HG02973 (cell line): ENCODE data around the gene ADSS1.

Experiments
- ATAC-seq: cut with Tn5 transposase; IDR thresholded peaks from one replicate; pipeline ENCODE4 v1.9.1; 2021; ENCODE audit warnings: moderate library complexity; ENCODE audit not compliant: unreplicated experiment

Gene ADSS1

GRCh38 chr14:104697892-104698583 is 26.0 kb upstream of the ADSS1 start:
- ATAC-seq, result no peak

- ATAC-seq, result no peak
Measured at GRCh38 chr14:104698688-104699425, 25.2 kb upstream of the ADSS1 start.

DNA sequence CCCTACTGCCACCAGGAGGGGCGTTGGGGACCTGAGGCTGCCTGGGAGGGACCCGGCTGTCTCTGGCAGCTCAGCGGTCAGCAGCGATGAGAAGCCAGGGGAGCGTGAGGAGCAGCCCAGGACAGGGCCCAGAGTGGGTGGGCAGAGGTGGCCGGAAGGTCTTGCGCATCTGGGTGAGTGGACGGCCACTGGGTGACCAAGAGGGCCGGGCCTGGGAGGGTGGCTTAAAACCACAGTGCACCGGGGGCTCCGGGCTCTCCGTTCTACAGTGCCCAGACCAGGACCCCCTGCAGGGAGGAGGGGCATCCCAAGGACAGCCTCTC is 24.6 kb upstream of the ADSS1 start:
- ATAC-seq, result no peak

GRCh38 chr14:104700225-104700651 is 23.8 kb upstream of the ADSS1 start:
- no peak for ATAC-seq

DNA sequence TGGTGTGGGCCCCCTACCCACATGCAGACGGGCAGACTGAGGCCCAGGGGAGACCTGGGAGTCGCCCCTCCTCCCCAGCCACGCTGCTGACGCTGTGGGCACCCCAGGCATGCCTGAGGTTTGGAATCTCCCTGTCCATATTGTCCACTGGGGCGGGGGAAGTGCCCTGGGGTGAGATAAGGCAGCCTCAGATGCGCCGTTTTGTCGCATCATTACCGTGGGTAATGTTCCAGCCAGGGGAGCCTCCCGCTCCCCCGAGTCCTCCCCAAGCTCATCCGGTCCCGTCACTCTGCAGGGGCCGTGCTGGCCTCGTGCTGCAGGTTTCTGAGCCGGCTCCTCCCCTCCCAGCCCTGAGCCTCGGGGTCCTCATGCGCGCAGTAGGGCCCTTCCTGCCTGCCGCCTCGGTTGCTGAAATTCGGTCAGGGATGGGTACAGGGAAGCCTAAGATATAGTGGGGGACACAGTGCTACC is 23.2 kb upstream of the ADSS1 start:
- ATAC-seq, result no peak

GRCh38 chr14:104701383-104702076 is 22.5 kb upstream of the ADSS1 start:
- no peak for ATAC-seq

- ATAC-seq, result no peak
Measured at GRCh38 chr14:104702106-104702505, 21.9 kb upstream of the ADSS1 start.

DNA sequence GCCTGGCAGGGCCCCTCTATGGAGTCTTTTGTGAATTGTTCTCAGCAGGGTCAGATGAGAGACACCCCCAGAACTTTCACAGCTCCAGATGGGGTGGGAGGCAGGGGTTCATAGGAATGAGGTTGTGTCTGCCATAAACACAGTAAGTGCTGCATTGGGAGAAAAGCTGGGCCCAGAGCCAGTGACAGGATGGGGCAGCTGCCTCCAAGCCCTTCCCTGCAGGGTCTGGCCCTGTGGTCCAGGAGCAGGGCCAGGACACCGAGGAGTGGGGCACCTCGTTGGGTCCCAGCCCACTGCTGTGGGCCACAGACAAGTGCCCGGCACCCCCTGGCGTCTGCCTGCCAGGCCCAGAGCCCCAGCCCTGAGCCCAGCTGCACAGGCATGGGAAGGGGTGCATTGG is 21.4 kb upstream of the ADSS1 start:
- ATAC-seq, result no peak

DNA sequence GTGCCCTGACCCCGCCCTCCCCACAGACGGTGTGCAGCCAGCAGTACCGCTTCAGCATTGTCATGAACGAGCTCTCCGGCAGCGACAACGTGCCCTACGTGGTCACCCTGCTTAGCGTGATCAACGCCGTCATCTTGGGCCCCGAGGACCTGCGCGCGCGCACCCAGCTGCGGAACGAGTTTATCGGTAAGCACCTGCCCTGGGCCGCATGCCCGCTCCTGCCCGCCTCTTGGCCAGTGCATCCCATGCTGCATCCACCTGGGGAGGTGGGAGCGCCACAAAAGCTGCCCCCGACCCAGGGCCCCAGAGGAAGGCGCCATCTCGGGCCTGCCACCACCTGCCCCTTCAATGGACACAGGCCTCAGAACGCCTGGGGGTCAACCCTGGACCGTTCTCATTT is 20.8 kb upstream of the ADSS1 start:
- no peak for ATAC-seq

- ATAC-seq, result no peak
Measured at GRCh38 chr14:104704252-104704651, 19.8 kb upstream of the ADSS1 start.

- no peak for ATAC-seq
Measured at GRCh38 chr14:104705340-104706047, 18.5 kb upstream of the ADSS1 start.

GRCh38 chr14:104706733-104707607 is 17.1 kb upstream of the ADSS1 start:
- ATAC-seq, result no peak

DNA sequence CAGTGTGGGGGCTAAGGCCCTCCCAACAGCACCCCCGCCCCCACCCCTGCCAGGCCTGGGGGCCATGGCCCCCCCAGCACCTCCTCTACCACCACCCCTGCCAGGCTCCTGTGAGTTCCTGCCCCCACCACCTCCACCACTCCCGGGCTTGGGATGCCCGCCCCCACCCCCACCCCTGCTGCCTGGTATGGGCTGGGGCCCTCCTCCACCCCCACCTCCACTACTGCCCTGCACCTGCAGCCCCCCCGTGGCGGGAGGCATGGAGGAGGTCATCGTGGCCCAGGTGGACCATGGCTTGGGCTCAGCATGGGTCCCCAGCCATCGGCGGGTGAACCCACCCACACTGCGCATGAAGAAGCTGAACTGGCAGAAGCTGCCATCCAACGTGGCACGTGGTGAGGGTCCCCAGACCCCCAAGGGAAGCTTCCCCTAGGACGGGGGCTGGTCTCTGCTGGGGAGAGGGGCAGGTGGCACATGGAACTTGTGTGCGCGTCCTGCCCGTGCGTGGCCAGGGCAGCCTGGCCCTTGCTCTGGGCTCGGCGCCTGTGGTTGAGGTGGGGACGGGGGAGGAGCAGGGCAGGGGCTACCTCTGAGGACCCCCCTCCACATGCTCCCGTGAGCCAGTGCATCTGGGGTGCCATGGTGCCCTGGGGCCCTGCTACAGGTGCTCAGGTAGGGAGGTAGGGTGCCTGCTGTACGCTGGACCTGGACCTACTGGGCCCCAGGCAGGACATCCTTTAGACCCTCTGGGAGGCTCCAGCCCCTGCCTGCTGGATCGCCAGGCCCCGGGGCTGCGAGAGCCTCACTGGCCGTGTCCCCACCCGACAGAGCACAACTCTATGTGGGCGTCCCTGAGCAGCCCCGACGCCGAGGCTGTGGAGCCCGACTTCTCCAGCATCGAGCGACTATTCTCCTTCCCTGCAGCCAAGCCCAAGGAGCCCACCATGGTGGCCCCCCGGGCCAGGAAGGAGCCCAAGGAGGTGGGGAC is 16.1 kb upstream of the ADSS1 start:
- no peak for ATAC-seq

DNA sequence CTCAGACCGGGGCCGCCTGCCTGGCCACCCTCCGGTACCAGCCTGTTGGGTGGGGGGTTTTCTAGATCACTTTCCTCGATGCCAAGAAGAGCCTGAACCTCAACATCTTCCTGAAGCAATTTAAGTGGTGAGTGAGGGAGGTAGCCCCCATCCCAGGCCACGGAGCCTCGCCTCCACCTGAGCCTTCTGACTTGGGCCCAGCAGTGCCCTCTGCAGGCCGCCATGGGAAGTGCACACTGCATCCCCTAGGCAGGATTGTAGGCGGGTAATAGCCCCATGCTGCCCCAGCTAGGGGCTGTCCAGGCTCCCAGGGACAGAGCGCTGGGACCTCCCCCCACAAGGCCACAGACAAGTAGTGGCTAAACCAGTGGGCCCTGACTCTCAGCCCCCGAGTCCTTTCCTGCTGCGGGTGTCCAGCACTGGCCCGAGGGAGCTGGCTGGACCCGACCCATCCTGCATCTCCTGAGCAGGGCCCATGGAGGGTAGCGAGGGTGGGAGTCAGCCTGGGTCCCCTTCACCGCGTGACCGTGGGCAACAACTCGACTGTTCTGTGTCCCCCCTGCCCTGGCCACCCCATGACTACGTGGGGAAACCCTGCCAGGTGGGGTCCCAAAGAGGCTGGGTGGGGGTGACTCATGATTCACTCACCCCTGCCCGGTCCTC is 15.3 kb upstream of the ADSS1 start:
- ATAC-seq, result no peak

- ATAC-seq, result no peak
Measured at GRCh38 chr14:104709387-104710039, 14.5 kb upstream of the ADSS1 start.

- ATAC-seq, result no peak
Measured at GRCh38 chr14:104710071-104710735, 13.8 kb upstream of the ADSS1 start.

GRCh38 chr14:104712881-104713734 is 10.9 kb upstream of the ADSS1 start:
- ATAC-seq, result no peak
